Osteocyte (in vitro differentiated cells): ENCODE results near the gene RPS6KA2. TPM values are rescaled to one million over a fixed set of nuclear protein-coding genes. Genes with fewer than 3 reads are reported as not detected.

Experiments
- DNase-seq: peaks from one replicate; pipeline ENCODE4 v3.0.0; 2021; ENCODE audit warnings: mixed read lengths; ENCODE audit not compliant: unreplicated experiment; ENCODE audit errors: extremely low spot score
- H3K27ac Mint-ChIP-seq: one replicate; pipeline ENCODE4 v1.8.0; 2021; ENCODE audit warnings: mild to moderate bottlenecking, mixed read lengths; ENCODE audit not compliant: unreplicated experiment
- H3K27me3 Mint-ChIP-seq: one replicate; pipeline ENCODE4 v1.8.0; 2021; ENCODE audit warnings: mixed read lengths; ENCODE audit not compliant: unreplicated experiment
- H3K36me3 Mint-ChIP-seq: one replicate; pipeline ENCODE4 v1.8.0; 2021; ENCODE audit warnings: mixed read lengths; ENCODE audit not compliant: unreplicated experiment
- H3K4me1 Mint-ChIP-seq: one replicate; pipeline ENCODE4 v1.8.0; 2021; ENCODE audit warnings: mixed read lengths; ENCODE audit not compliant: unreplicated experiment
- H3K4me3 Mint-ChIP-seq: one replicate; pipeline ENCODE4 v1.8.0; 2021; ENCODE audit warnings: mild to moderate bottlenecking, moderate library complexity, mixed read lengths; ENCODE audit not compliant: unreplicated experiment
- H3K9me3 Mint-ChIP-seq: one replicate; pipeline ENCODE4 v1.8.0; 2021; ENCODE audit warnings: mixed read lengths; ENCODE audit not compliant: unreplicated experiment
- long read RNA-seq: library from polyadenylated mRNA; unstranded; transcript quantifications from one replicate; pipeline ENCODE4 v2.0.0, GENCODE V29; 2021
- total RNA-seq: library from RNA; stranded (reverse); gene quantifications from 2 replicates; pipeline ENCODE4 v1.2.1, GENCODE V29; 2021
- TF ChIP-seq, protein P1 (sequence below): fragments of 200-600 bp; sonication (generic); IDR thresholded peaks from 2 replicates; pipeline ENCODE4 v1.5.0; 2021; ENCODE audit warnings: antibody characterized with exemption, mild to moderate bottlenecking, moderate library complexity

Gene RPS6KA2
- total RNA-seq = 89.9 and 102 TPM in 2 replicates
- long read RNA-seq, full-length matches to known transcripts = 1 of 55 reads
- long read RNA-seq, partial matches to known transcripts = 28 of 55 reads
- long read RNA-seq, other reads (novel, unspliced or antisense) = 26 of 55 reads

DNA sequence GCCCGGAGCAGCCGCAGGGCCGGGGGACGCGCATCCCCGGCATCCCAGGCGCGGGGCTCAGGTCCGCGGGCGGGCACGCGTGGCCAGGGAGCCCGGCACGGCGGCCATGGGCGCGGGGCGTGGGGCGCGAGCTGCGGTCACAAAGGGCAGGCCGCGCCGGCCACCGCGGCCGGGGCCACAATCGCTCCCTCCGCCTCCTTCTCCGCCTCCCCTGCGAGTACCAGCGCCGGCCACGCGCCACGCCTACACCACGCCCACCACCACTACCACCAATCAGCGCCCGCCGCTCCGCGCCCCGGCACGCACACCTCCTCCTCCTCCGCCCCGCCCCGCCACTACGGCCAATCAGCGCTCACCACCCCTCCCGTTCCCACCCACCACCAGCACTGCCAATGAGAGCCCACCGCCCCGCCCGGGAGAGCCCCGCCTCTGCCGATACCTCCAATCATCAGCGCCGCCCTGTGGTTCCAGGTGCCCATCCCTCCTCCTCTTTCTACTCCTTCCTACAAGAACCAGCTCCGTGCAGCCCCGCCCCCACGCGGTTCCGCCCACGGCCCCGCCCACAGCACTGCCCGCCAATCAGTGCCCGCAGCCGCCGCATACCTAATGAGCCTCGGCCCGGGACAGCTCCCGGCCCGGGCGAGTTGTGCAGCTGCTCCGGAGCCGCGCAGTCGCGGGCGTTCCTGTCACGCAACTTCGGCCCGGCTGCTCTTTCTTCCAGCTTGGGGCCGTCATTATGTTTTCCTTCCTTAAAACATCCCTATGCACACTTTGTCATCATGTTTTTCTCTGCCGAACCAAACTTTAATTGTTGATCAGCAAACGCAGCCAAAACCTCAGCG is at the start of gene RPS6KA2:
RPS6KA2 (minus strand) TSS at position 219 of the 842 bp plus-strand sequence. CDS start 232 bp downstream, outside the sequence.
- no peaks in the 10 kb centered on the region for H3K9me3 Mint-ChIP-seq
- DNase-seq = peak; percentile 100
- H3K36me3 Mint-ChIP-seq = no peaks in the 10 kb centered on the region
- peak within 1 kb of the TSS; percentile 88 for H3K4me3 Mint-ChIP-seq
- H3K27ac Mint-ChIP-seq = peak within 1 kb of the TSS; percentile 96
- peaks cover 47% of the 10 kb centered on the region for H3K4me1 Mint-ChIP-seq
- TF ChIP-seq, protein P1, sequence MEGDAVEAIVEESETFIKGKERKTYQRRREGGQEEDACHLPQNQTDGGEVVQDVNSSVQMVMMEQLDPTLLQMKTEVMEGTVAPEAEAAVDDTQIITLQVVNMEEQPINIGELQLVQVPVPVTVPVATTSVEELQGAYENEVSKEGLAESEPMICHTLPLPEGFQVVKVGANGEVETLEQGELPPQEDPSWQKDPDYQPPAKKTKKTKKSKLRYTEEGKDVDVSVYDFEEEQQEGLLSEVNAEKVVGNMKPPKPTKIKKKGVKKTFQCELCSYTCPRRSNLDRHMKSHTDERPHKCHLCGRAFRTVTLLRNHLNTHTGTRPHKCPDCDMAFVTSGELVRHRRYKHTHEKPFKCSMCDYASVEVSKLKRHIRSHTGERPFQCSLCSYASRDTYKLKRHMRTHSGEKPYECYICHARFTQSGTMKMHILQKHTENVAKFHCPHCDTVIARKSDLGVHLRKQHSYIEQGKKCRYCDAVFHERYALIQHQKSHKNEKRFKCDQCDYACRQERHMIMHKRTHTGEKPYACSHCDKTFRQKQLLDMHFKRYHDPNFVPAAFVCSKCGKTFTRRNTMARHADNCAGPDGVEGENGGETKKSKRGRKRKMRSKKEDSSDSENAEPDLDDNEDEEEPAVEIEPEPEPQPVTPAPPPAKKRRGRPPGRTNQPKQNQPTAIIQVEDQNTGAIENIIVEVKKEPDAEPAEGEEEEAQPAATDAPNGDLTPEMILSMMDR = no peak
- no peaks in the 10 kb centered on the region for H3K27me3 Mint-ChIP-seq

DNA sequence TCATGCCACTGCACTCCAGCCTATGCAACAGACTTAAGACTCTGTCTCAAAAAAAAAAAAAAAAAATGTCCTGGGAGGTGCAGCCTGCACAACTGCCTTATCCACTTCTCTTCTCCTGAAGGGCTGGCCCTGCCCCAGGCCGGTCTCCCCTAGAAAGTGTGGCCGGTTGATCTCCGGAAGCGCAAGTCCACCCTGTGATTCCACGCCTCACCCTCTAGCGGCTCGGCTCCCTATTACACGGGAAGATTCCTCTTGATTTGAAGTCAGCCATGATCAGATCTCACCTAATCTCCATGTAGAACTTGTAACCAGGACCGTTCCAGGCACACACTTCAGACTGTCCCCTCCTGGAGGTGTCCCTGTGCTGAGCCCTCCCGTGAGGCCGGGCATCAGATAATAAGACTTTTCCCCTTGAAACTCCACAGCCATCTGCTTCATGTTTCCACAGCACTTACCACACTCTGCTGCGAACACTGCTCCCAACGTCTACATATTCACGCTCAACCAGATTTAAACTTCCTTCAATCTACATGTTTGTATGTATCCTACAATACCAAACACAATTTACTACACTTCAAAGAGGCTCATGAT is 49.3 kb upstream of the RPS6KA2 start:
- TF ChIP-seq, protein P1 = no peak
- Mint-ChIP-seq H3K36me3 (no peaks in the 10 kb centered on the region), H3K4me1 (no peaks in the 10 kb centered on the region), H3K9me3 (no peaks in the 10 kb centered on the region), H3K27me3 (no peaks in the 10 kb centered on the region), H3K27ac (no peak overlapping the region), H3K4me3 (no peak overlapping the region)
- no peak for DNase-seq

DNA sequence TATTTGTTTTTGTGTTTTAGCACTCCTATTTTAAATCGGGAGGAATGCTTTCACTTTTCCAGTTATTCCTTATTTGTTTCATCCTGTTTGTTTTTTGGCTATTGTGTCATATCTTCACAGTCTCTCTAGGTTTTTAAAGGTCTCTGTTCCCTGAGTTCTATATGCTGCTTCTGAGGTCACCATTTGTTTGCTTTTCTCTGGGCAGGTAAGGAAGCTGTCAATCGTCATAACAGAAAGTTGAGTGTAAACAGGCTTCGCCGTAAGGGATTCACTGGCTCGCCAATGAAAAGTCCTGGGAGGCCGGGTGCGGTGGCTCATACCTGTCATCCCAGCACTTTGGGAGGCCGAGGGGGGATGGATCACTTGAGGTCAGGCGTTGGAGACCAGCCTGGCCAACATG is 48.7 kb upstream of the RPS6KA2 start:
- TF ChIP-seq, protein P1 = no peak
- Mint-ChIP-seq H3K9me3 (no peaks in the 10 kb centered on the region), H3K4me3 (no peak overlapping the region), H3K4me1 (no peaks in the 10 kb centered on the region), H3K27ac (no peak overlapping the region), H3K36me3 (no peaks in the 10 kb centered on the region), H3K27me3 (no peaks in the 10 kb centered on the region)
- no peak for DNase-seq

DNA sequence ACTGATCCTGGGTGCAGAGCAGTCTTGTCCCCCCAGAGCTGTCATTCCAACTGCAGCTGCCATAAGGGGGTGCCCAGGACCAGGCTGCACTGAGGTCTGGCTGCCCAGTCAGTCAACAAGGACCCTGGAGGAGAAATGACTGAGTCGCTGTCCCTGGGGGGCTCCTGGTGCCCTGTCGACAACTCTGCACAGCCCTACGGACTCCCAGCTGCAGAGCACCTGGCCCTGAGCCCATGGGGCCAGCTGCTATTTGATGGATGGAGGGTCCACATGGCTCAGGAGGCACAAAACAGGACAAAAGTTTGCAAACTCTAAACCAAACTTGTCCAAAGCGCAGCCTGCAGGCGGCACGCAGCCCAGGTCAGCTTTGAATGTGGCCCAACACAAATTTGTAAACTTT is 46.3 kb upstream of the RPS6KA2 start:
- H3K27ac Mint-ChIP-seq = no peak overlapping the region
- H3K36me3 Mint-ChIP-seq = no peaks in the 10 kb centered on the region
- no peaks in the 10 kb centered on the region for H3K9me3 Mint-ChIP-seq
- DNase-seq = no peak
- peaks cover 2% of the 10 kb centered on the region for H3K27me3 Mint-ChIP-seq
- H3K4me3 Mint-ChIP-seq = no peak overlapping the region
- no peaks in the 10 kb centered on the region for H3K4me1 Mint-ChIP-seq
- TF ChIP-seq, protein P1 = no peak

DNA sequence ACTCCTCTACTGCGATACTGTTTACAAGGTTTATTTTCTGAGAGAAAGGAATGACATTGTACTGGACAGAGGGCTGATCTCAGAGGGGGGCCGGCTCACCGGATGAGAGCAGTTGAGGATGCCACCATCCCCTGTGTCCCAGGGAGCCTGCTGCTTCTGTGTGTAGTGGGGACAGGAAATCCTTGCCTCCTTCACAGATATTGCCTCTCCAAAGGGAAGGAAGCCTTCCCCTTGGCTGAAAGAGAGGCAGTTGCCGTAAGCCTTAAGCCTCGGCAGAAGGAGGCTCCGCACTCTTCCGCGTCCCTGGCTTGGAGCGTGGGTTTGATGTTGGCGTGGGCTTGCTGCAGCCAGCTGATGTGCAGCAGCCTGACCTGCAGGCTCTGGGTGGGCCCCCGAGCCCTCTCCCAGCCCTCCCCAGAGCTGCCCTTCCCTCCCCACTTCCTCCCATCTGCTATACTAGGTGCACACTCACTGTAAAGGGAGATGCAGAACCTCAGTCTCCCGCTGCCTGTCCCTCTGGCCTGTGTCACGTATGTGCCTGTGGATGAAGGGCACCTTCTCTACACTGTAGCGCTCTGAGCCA is 45.7 kb upstream of the RPS6KA2 start:
- no peaks in the 10 kb centered on the region for H3K4me1 Mint-ChIP-seq
- TF ChIP-seq, protein P1 = no peak
- H3K27ac Mint-ChIP-seq = no peak overlapping the region
- DNase-seq = no peak
- peaks cover 7% of the 10 kb centered on the region for H3K27me3 Mint-ChIP-seq
- H3K4me3 Mint-ChIP-seq = no peak overlapping the region
- no peaks in the 10 kb centered on the region for H3K36me3 Mint-ChIP-seq
- no peaks in the 10 kb centered on the region for H3K9me3 Mint-ChIP-seq
